Measurements from ENCODE around the gene BORCS8.

The BORCS8 gene

GRCh38 chr19:19213426-19214158 lies 21.6 kb upstream of the BORCS8 start:
- DNase-seq (ENCODE audit: low read depth): no peak

- no peak for DNase-seq (ENCODE audit: low read depth)
Observed at GRCh38 chr19:19212916-19213315, 21.0 kb upstream of the BORCS8 start.

GRCh38 chr19:19211499-19212420 lies 19.8 kb upstream of the BORCS8 start, which contains the start of gene NCAN:
Gene NCAN (plus strand): TSS chr19:19211958. CDS start chr19:19216954, 4,996 bp downstream.
- DNase-seq (ENCODE audit: low read depth): no peak

- DNase-seq (ENCODE audit: low read depth): no peak
Observed at GRCh38 chr19:19209372-19209771, 17.4 kb upstream of the BORCS8 start.

GRCh38 chr19:19207637-19208572 lies 16.0 kb upstream of the BORCS8 start:
- DNase-seq (ENCODE audit: low read depth): no peak

GRCh38 chr19:19206938-19207337 lies 15.0 kb upstream of the BORCS8 start:
- no peak for DNase-seq (ENCODE audit: low read depth)

GRCh38 chr19:19205416-19206410 lies 13.8 kb upstream of the BORCS8 start:
- DNase-seq (ENCODE audit: low read depth): no peak

- no peak for DNase-seq (ENCODE audit: low read depth)
Observed at GRCh38 chr19:19204181-19204580, 12.2 kb upstream of the BORCS8 start.

- peak; percentile 53 for DNase-seq (ENCODE audit: low read depth)
Observed at GRCh38 chr19:19203012-19203856, 11.3 kb upstream of the BORCS8 start, which contains the start of gene NR2C2AP. Gene NR2C2AP (minus strand): TSS chr19:19203414. CDS start chr19:19203060, 354 bp downstream.

GRCh38 chr19:19202707-19203011 lies 10.7 kb upstream of the BORCS8 start:
- no peak for DNase-seq (ENCODE audit: low read depth)

- no peak for DNase-seq (ENCODE audit: low read depth)
Observed at GRCh38 chr19:19201697-19202630, 10.0 kb upstream of the BORCS8 start.

- DNase-seq (ENCODE audit: low read depth): no peak
Observed at GRCh38 chr19:19193926-19194325, 2.0 kb upstream of the BORCS8 start.

GRCh38 chr19:19192910-19193423 lies 1.0 kb upstream of the BORCS8 start:
- DNase-seq (ENCODE audit: low read depth): no peak

- no peak for DNase-seq (ENCODE audit: low read depth)
Observed at GRCh38 chr19:19191768-19192077, 229 bp downstream of the BORCS8 start.

- DNase-seq (ENCODE audit: low read depth): no peak
Observed at GRCh38 chr19:19186742-19187141, 5.2 kb downstream of the BORCS8 start.

GRCh38 chr19:19185853-19186740 lies 5.9 kb downstream of the BORCS8 start:
- no peak for DNase-seq (ENCODE audit: low read depth)

- DNase-seq (ENCODE audit: low read depth): no peak
Observed at GRCh38 chr19:19181488-19181998, 10.4 kb downstream of the BORCS8 start.

Data from non-pigmented ciliary epithelial cell (primary cell).